Lung (tissue), 12 donors: ENCODE measurements around the gene SLC44A5. TPM values are rescaled to one million over a fixed set of nuclear protein-coding genes. Genes with fewer than 3 reads are reported as not detected.
"Not testable (repeated sequence)": the region's sequence is repeated elsewhere in the genome, so short reads cannot be mapped to it uniquely, and the experiment has no call there.

Experiments
- ATAC-seq: fragments of 200-7000 bp; cut with Tn5 transposase; one replicate; pipeline ENCODE4 v1.9.1; 2020; ENCODE audit warnings: moderate number of reproducible peaks; ENCODE audit not compliant: insufficient read depth, low FRiP score
- DNase-seq, 3 donors: peaks; one replicate each; pipeline ENCODE4 v3.0.0-alpha.2; 2013 to 2017
- H3K27ac ChIP-seq, 2 donors: one replicate each; pipeline ENCODE4 v1.5.1; 2013; ENCODE audit warnings: mild to moderate bottlenecking in 2 of 2, moderate library complexity in 2 of 2, control low read depth in 1 of 2, inconsistent platforms in 1 of 2, low read depth in 1 of 2, low read length in 1 of 2
- H3K27me3 ChIP-seq, 3 donors: one replicate each; pipeline ENCODE4 v1.5.1; 2013; ENCODE audit warnings: low read length in 2 of 3; ENCODE audit not compliant: control insufficient read depth in 3 of 3, insufficient read depth in 3 of 3
- H3K36me3 ChIP-seq, 4 donors: one replicate each; pipeline ENCODE4 v1.5.1; 2013; ENCODE audit warnings: low read length in 4 of 4, mild to moderate bottlenecking in 1 of 4, moderate library complexity in 1 of 4; ENCODE audit not compliant: control insufficient read depth in 4 of 4, insufficient read depth in 4 of 4
- H3K4me1 ChIP-seq, 5 donors: one replicate each; pipeline ENCODE4 v1.5.1; 2013; ENCODE audit warnings: low read length in 5 of 5, mild to moderate bottlenecking in 2 of 5, moderate library complexity in 1 of 5; ENCODE audit not compliant: control insufficient read depth in 5 of 5, insufficient read depth in 5 of 5
- H3K4me3 ChIP-seq: one replicate; pipeline ENCODE4 v1.5.1; 2013; ENCODE audit warnings: mild to moderate bottlenecking, control low read depth, moderate library complexity
- H3K9ac ChIP-seq, 2 donors: one replicate each; pipeline ENCODE4 v1.5.1; 2013; ENCODE audit warnings: low read length in 2 of 2, control low read depth in 1 of 2; ENCODE audit not compliant: insufficient read depth in 1 of 2
- H3K9me3 ChIP-seq, 4 donors: one replicate each; pipeline ENCODE4 v1.5.1; 2013; ENCODE audit warnings: low read length in 3 of 4, mild to moderate bottlenecking in 1 of 4, moderate library complexity in 1 of 4; ENCODE audit not compliant: control insufficient read depth in 4 of 4, insufficient read depth in 3 of 4
- CTCF ChIP-seq: IDR thresholded peaks from 2 replicates; pipeline ENCODE4 v1.5.1; 2012; ENCODE audit warnings: mild to moderate bottlenecking; ENCODE audit errors: control extremely low read depth, extremely low read depth
- WGBS, 2 donors: extraction: QIAGEN DNeasy Blood & Tissue Kit; methylation state at CpG; one replicate each; pipeline ENCODE4 v1.1.7; 2013; 5-methylcytosine and 5-hydroxymethylcytosine counted together
- polyA plus RNA-seq, 2 donors: library from polyadenylated mRNA; stranded (reverse); fragments of 200-250 nt; gene quantifications; one replicate each; pipeline ENCODE4 v1.2.1, GENCODE V29; 2013
- total RNA-seq, 2 donors: library from RNA; depleted of rRNA in 1 of 2; stranded (reverse); fragments of >200 nt in 1 of 2; gene quantifications; one replicate each; pipeline ENCODE4 v1.2.1, GENCODE V29; 2014 to 2021
- donor health status: control.
- donor health status: control.
- donor health status: Bipolar disorder and iron deficiency.
- donor health status: healthy.
- donor health status: DM: yes; HTN: yes; CAD: no.

Gene SLC44A5
- total and polyA plus RNA-seq, 4 donors = 0.10 to 1.6 (median 0.43) TPM

- TF ChIP-seq CTCF = no peak
- no peak for ATAC-seq
- 64 to 72% methylated on average over 3 of the region's 3 CpGs for WGBS, 2 donors
- H3K4me1 ChIP-seq = no peaks in the 10 kb centered on the region
- DNase-seq = no peak
- H3K27ac ChIP-seq = no peak overlapping the region
- peaks cover 0 to 4% (median 0%) of the 10 kb centered on the region in 4 donors for H3K9me3 ChIP-seq
- no peak overlapping the region for H3K9ac ChIP-seq
- no peaks in the 10 kb centered on the region for H3K36me3 ChIP-seq
- no peaks in the 10 kb centered on the region for H3K27me3 ChIP-seq
- no peak overlapping the region for H3K4me3 ChIP-seq
Observed at GRCh38 chr1:75394386-75395139, 216.4 kb downstream of the SLC44A5 start.

GRCh38 chr1:75392278-75392677 is 218.6 kb downstream of the SLC44A5 start:
- 63 to 75% methylated on average over 1 of the region's 1 CpG for WGBS, 2 donors
- ATAC-seq (no peak), DNase-seq (no peak)

DNA sequence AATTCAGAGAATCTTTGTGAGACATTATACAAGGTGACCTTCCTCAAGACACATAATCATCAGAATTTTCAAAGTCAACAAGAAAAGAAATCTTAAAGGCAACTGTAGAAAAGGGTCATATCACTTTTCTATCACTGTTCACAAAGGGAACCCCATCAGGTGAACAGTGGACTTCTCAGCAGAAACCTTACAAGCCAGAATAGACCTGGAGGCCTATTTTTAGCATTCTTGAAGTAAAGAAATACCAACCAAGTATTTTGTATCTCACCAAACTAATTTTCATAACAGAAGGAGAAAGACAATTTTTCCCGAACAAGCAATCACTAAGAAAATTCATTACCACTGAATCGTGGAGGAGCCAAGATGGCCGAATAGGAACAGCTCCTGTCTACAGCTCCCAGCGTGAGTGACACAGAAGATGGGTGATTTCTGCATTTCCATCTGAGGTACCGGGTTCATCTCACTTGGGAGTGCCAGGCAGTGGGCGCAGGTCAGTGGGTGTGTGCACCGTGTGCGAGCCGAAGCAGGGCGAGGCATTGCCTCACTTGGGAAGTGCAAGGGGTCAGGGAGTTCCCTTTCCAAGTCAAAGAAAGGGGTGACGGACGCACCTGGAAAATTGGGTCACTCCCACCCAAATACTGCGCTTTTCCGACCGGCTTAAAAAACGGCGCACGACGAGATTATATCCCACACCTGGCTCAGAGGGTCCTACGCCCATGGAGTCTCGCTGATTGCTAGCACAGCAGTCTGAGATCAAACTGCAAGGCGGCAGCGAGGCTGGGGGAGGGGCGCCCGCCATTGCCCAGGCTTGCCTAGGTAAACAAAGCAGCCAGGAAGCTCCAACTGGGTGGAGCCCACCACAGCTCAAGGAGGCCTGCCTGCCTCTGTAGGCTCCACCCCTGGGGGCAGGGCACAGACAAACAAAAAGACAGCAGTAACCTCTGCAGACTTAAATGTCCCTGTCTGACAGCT is 235.2 kb downstream of the SLC44A5 start:
- H3K4me3 ChIP-seq, H3K9ac ChIP-seq, H3K9me3 ChIP-seq: not testable (repeated sequence)

More at GRCh38 chr1:75392278-75392677, 218.6 kb downstream of the SLC44A5 start:
- no peak overlapping the region for H3K9ac ChIP-seq
- no peaks in the 10 kb centered on the region for H3K4me1 ChIP-seq
- no peaks in the 10 kb centered on the region for H3K36me3 ChIP-seq
- no peak overlapping the region for H3K4me3 ChIP-seq
- no peaks in the 10 kb centered on the region for H3K27me3 ChIP-seq
- no peak overlapping the region for H3K27ac ChIP-seq
- peaks cover 0 to 4% (median 0%) of the 10 kb centered on the region in 4 donors for H3K9me3 ChIP-seq
- TF ChIP-seq CTCF = no peak

More for the DNA sequence above, 235.2 kb downstream of the SLC44A5 start:
- H3K27ac ChIP-seq, ATAC-seq, H3K4me1 ChIP-seq, H3K36me3 ChIP-seq, H3K27me3 ChIP-seq, DNase-seq: not testable (repeated sequence)
- WGBS, 2 donors = 70 to 78% methylated on average over 19 to 22 of the region's 25 CpGs
